Left ventricle myocardium inferior (tissue), 1 donor: ENCODE data around the gene KANSL1L. TPM values are rescaled to one million over a fixed set of nuclear protein-coding genes. Genes with fewer than 3 reads are reported as not detected.

Source experiments
- DNase-seq: peaks from one replicate; pipeline ENCODE4 v3.0.0-alpha.2; 2020
- H3K27ac ChIP-seq: fragments of 200-600 bp; replicated peaks from 2 replicates; pipeline ENCODE4 v1.8.0; 2021
- H3K27me3 ChIP-seq: fragments of 200-600 bp; 2 replicates; pipeline ENCODE4 v1.8.0; 2021; ENCODE audit warnings: low read depth
- H3K36me3 ChIP-seq: fragments of 200-600 bp; 2 replicates; pipeline ENCODE4 v1.8.0; 2021
- H3K4me1 ChIP-seq: fragments of 200-600 bp; 2 replicates; pipeline ENCODE4 v1.8.0; 2021
- H3K4me3 ChIP-seq: fragments of 200-600 bp; 2 replicates; pipeline ENCODE4 v1.8.0; 2021; ENCODE audit warnings: mild to moderate bottlenecking, moderate library complexity
- H3K9me3 ChIP-seq: fragments of 200-600 bp; replicated peaks from 2 replicates; pipeline ENCODE4 v1.8.0; 2021
- CTCF ChIP-seq: fragments of 200-600 bp; IDR thresholded peaks from 2 replicates; pipeline ENCODE4 v1.8.0; 2021; ENCODE audit warnings: antibody characterized with exemption, mild to moderate bottlenecking, borderline replicate concordance
- intact Hi-C: fragments of 100-400 bp; cut with micrococcal nuclease; formaldehyde crosslinking; loops from one replicate; pipeline ENCODE4 v1.11.0; 2022
- total RNA-seq: library from RNA; stranded (reverse); fragmentation: NEBNext Ultra II Directional; extraction: Animal tissue kit (Norgen Biotek cat#: 25700); gene quantifications from one replicate; pipeline ENCODE4 v1.2.1, GENCODE V29; 2021
- donor health status: DM: no; HTN: yes; CAD: no; lungs with severe emphysema.

KANSL1L gene
- total RNA-seq, 1 donor from 2014 or later = 18.1 TPM

- intact Hi-C loops = no loop called here
- no peak for DNase-seq
- Histone ChIP-seq H3K27ac (no peak overlapping the region), H3K36me3 (peaks cover 27% of the 10 kb centered on the region), H3K27me3 (no peaks in the 10 kb centered on the region), H3K4me3 (no peak overlapping the region), H3K9me3 (no peaks in the 10 kb centered on the region), H3K4me1 (no peaks in the 10 kb centered on the region)
- no peak for TF ChIP-seq CTCF
Measured at GRCh38 chr2:210038078-210038477, 133.1 kb downstream of the KANSL1L start.

DNA sequence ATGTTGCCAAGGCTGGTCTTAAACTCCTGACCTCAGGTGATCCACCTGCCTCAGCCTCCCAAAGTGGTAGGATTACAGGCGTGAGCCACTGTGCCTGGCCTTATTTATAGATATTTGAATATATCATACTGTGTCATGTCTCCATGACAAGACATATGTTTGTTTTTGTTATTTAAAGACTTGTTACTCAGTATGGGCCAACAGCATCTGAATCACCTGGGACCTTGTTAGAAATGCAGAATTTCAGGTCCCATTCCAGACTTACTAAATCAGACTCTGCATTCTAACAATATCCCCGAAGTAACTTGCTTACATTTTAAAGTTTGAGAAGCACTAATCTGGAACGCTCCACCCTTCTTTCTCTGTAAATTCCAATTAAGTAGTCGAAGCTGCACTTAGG, 135.5 kb downstream of the KANSL1L start:
- Histone ChIP-seq H3K27ac (no peak overlapping the region), H3K4me1 (no peaks in the 10 kb centered on the region), H3K36me3 (peaks cover 9% of the 10 kb centered on the region), H3K9me3 (no peaks in the 10 kb centered on the region), H3K4me3 (no peak overlapping the region), H3K27me3 (no peaks in the 10 kb centered on the region)
- intact Hi-C loops = no loop called here
- DNase-seq = no peak
- no peak for TF ChIP-seq CTCF

DNA sequence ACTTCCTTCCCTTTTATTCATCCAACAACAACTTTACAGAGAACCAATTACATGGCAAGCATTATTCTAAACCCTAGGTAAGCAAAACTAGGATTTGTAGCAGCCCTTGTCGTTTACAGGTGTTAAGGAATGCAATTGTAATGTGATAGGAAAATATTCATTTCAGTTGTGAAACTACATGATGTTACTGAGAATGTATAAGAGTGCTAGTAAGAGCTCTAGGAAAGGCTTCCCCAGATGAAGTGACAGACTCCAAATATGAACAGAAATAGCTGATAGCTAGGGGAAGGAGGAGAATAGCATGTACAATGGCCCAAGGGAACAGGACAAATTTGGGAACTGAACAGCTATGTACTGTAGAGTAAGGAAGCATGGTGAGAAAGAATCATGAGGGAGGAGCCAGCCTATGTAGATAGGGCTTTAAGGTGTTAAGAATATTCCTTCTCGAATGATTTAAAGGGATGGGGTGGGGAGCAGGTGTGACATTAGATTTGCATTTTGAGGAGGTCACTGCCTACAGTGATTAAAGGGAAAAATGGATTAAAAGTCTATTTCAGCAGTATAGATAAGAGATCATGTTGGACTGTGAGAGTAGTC, 137.0 kb downstream of the KANSL1L start:
- Histone ChIP-seq H3K4me3 (no peak overlapping the region), H3K9me3 (no peaks in the 10 kb centered on the region), H3K27ac (no peak overlapping the region), H3K27me3 (no peaks in the 10 kb centered on the region), H3K36me3 (peaks cover 9% of the 10 kb centered on the region), H3K4me1 (no peaks in the 10 kb centered on the region)
- TF ChIP-seq CTCF = no peak
- DNase-seq = no peak
- intact Hi-C loops = no loop called here

DNA sequence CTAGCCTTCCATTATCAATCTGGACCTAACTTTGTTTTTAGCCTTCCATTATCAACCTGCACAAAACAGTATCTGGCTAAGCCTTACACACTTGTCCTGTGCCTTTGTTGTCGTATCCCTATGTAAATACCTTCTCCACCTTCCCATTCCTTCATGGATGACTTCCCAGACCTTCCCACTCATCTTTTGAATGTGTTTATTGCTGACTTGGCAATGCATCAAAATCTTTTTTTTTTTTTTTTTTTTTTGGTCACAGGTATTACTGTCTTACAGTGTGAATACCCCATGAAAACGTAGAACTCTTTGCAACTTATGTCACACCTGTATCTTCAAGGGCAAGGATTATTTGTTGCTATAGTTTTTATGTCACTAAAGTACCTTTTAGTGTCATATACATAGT, 143.0 kb downstream of the KANSL1L start:
- Histone ChIP-seq H3K27ac (no peak overlapping the region), H3K27me3 (no peaks in the 10 kb centered on the region), H3K9me3 (no peaks in the 10 kb centered on the region), H3K4me1 (no peaks in the 10 kb centered on the region), H3K4me3 (no peak overlapping the region), H3K36me3 (peaks cover 39% of the 10 kb centered on the region)
- intact Hi-C loops = no loop called here
- no peak for DNase-seq
- TF ChIP-seq CTCF = no peak

GRCh38 chr2:210027608-210028007, 143.6 kb downstream of the KANSL1L start:
- peaks cover 45% of the 10 kb centered on the region for H3K36me3 ChIP-seq
- no peak for TF ChIP-seq CTCF
- no peak for DNase-seq

More at GRCh38 chr2:210027608-210028007, 143.6 kb downstream of the KANSL1L start:
- Histone ChIP-seq H3K9me3 (no peaks in the 10 kb centered on the region), H3K4me3 (no peak overlapping the region), H3K4me1 (no peaks in the 10 kb centered on the region), H3K27me3 (no peaks in the 10 kb centered on the region), H3K27ac (no peak overlapping the region)
- intact Hi-C loops = no loop called here
